H7 (cell line): Measurements from ENCODE around the gene SLC24A3. TPM values are rescaled to one million over a fixed set of nuclear protein-coding genes. Genes with fewer than 3 reads are reported as not detected.

Source experiments
- DNase-seq: peaks from one replicate; pipeline ENCODE4 v3.0.0; 2012
- H3K27me3 ChIP-seq: 2 replicates; pipeline ENCODE4 v1.6.0; 2011; ENCODE audit warnings: mild to moderate bottlenecking, low read length; ENCODE audit not compliant: control insufficient read depth, insufficient read depth
- H3K36me3 ChIP-seq: replicated peaks from 2 replicates; pipeline ENCODE4 v1.5.1; 2011; ENCODE audit warnings: low read length; ENCODE audit not compliant: control insufficient read depth, insufficient read depth
- H3K4me3 ChIP-seq: 2 replicates; pipeline ENCODE4 v1.5.1; 2011; ENCODE audit warnings: low read depth, mild to moderate bottlenecking, control low read depth, low read length, moderate library complexity; ENCODE audit not compliant: insufficient read depth
- total RNA-seq: library from RNA; depleted of rRNA; stranded (reverse); fragments of >200 nt; shearing (Covaris generic); gene quantifications from 2 replicates; pipeline ENCODE4 v1.2.3, GENCODE V29; 2014

SLC24A3 gene
- total RNA-seq, 1 experiment from 2014 or later, result 0.48 TPM

GRCh38 chr20:19295076-19295475, 82.6 kb downstream of the SLC24A3 start:
- no peak overlapping the region for H3K4me3 ChIP-seq
- DNase-seq, result no peak
- no peaks in the 10 kb centered on the region for H3K27me3 ChIP-seq
- H3K36me3 ChIP-seq, result no peaks in the 10 kb centered on the region

- no peak overlapping the region for H3K4me3 ChIP-seq
- no peak for DNase-seq
- no peaks in the 10 kb centered on the region for H3K36me3 ChIP-seq
- no peaks in the 10 kb centered on the region for H3K27me3 ChIP-seq
These were observed 86.2 kb downstream of the SLC24A3 start for GRCh38 chr20:19298652-19299051.

- Histone ChIP-seq H3K4me3 (no peak overlapping the region), H3K36me3 (no peaks in the 10 kb centered on the region), H3K27me3 (no peaks in the 10 kb centered on the region)
- DNase-seq, result no peak
These were observed 88.0 kb downstream of the SLC24A3 start for GRCh38 chr20:19300395-19300794.

GRCh38 chr20:19301142-19301541, 88.7 kb downstream of the SLC24A3 start:
- H3K27me3 ChIP-seq, result no peaks in the 10 kb centered on the region
- no peaks in the 10 kb centered on the region for H3K36me3 ChIP-seq
- H3K4me3 ChIP-seq, result no peak overlapping the region
- no peak for DNase-seq

GRCh38 chr20:19301843-19302242, 89.4 kb downstream of the SLC24A3 start:
- no peak for DNase-seq
- H3K27me3 ChIP-seq, result no peaks in the 10 kb centered on the region
- H3K4me3 ChIP-seq, result no peak overlapping the region
- H3K36me3 ChIP-seq, result no peaks in the 10 kb centered on the region

- no peaks in the 10 kb centered on the region for H3K36me3 ChIP-seq
- H3K4me3 ChIP-seq, result no peak overlapping the region
- DNase-seq, result no peak
- no peaks in the 10 kb centered on the region for H3K27me3 ChIP-seq
These were observed 90.3 kb downstream of the SLC24A3 start for GRCh38 chr20:19302714-19303113.

GRCh38 chr20:19304389-19304788, 91.9 kb downstream of the SLC24A3 start:
- DNase-seq, result no peak
- H3K27me3 ChIP-seq, result no peaks in the 10 kb centered on the region
- no peaks in the 10 kb centered on the region for H3K36me3 ChIP-seq
- H3K4me3 ChIP-seq, result no peak overlapping the region

- H3K27me3 ChIP-seq, result no peaks in the 10 kb centered on the region
- no peak overlapping the region for H3K4me3 ChIP-seq
- DNase-seq, result no peak
- H3K36me3 ChIP-seq, result no peaks in the 10 kb centered on the region
These were observed 92.5 kb downstream of the SLC24A3 start for GRCh38 chr20:19304886-19305415.

- H3K4me3 ChIP-seq, result no peak overlapping the region
- no peaks in the 10 kb centered on the region for H3K36me3 ChIP-seq
- H3K27me3 ChIP-seq, result no peaks in the 10 kb centered on the region
- DNase-seq, result no peak
These were observed 95.7 kb downstream of the SLC24A3 start for GRCh38 chr20:19308146-19308545.

- no peaks in the 10 kb centered on the region for H3K36me3 ChIP-seq
- DNase-seq, result no peak
- H3K4me3 ChIP-seq, result no peak overlapping the region
- no peaks in the 10 kb centered on the region for H3K27me3 ChIP-seq
These were observed 98.1 kb downstream of the SLC24A3 start for GRCh38 chr20:19310541-19310940.

- no peak overlapping the region for H3K4me3 ChIP-seq
- no peaks in the 10 kb centered on the region for H3K27me3 ChIP-seq
- DNase-seq, result no peak
- H3K36me3 ChIP-seq, result no peaks in the 10 kb centered on the region
These were observed 101.1 kb downstream of the SLC24A3 start for GRCh38 chr20:19313342-19314069.

GRCh38 chr20:19314621-19315020, 102.2 kb downstream of the SLC24A3 start:
- Histone ChIP-seq H3K36me3 (no peaks in the 10 kb centered on the region), H3K27me3 (no peaks in the 10 kb centered on the region), H3K4me3 (no peak overlapping the region)
- no peak for DNase-seq

- H3K36me3 ChIP-seq, result no peaks in the 10 kb centered on the region
- H3K27me3 ChIP-seq, result no peaks in the 10 kb centered on the region
- no peak overlapping the region for H3K4me3 ChIP-seq
- no peak for DNase-seq
These were observed 105.0 kb downstream of the SLC24A3 start for GRCh38 chr20:19317237-19318069.

- Histone ChIP-seq H3K36me3 (no peaks in the 10 kb centered on the region), H3K4me3 (no peak overlapping the region), H3K27me3 (no peaks in the 10 kb centered on the region)
- no peak for DNase-seq
These were observed 106.2 kb downstream of the SLC24A3 start for GRCh38 chr20:19318610-19319009.

GRCh38 chr20:19320005-19320404, 107.6 kb downstream of the SLC24A3 start:
- H3K36me3 ChIP-seq, result no peaks in the 10 kb centered on the region
- H3K27me3 ChIP-seq, result no peaks in the 10 kb centered on the region
- no peak overlapping the region for H3K4me3 ChIP-seq
- DNase-seq, result no peak
